HuH-7.5 (cell line): ENCODE measurements around the gene PRDX2.
"Not testable (repeated sequence)": the region's sequence is repeated elsewhere in the genome, so short reads cannot be mapped to it uniquely, and the experiment has no call there.

ENCODE experiments used
- DNase-seq: peaks from one replicate; pipeline ENCODE4 v3.0.0; 2011; ENCODE audit warnings: low spot score

The PRDX2 gene

DNA sequence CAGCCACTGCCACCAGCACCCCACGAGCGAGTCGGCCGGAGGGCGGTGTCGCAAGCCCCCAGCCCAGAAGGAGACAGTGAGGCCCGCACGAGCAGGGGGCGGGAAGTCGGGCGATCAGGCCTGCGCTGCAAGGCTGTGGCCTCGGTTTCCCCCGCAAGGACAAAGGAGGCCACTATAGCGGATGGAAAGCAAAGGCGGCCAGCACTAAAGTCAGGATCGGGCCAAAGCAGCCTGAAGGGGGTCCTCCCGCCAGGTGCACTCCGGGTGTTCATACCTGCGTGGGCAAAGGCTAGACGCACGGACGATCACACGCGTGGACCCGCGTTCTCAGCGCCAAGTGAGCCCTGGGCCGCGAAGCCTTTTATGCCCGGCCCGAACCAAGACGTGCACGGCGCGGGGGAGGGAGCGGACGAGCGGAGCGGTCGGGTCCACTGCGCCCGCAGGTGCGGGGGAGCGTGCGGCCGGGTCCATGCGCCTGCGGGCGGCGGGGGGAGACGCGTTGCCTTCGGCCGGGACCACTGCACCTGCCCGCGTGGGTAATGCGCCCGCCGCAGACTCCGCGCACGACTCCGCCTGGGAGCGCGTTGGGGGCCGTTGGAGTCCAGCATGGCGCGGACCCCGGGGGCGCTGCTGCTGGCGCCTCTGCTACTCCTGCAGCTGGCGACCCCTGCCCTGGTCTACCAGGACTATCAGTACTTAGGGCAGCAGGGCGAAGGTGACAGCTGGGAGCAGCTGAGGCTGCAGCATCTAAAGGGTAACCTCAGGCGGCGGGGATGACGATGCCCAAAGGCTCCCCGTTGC lies at the start of gene PRDX2, which contains the start of gene THSD8:
Gene PRDX2, minus strand, starts transcription at position 335 of the 801 bp plus-strand sequence. CDS start 539 bp downstream, outside the sequence.
Gene THSD8, plus strand, starts transcription at position 604 of the 801 bp plus-strand sequence. Its CDS starts 3 bp downstream, at position 607.
- DNase-seq: peak; percentile 85

DNA sequence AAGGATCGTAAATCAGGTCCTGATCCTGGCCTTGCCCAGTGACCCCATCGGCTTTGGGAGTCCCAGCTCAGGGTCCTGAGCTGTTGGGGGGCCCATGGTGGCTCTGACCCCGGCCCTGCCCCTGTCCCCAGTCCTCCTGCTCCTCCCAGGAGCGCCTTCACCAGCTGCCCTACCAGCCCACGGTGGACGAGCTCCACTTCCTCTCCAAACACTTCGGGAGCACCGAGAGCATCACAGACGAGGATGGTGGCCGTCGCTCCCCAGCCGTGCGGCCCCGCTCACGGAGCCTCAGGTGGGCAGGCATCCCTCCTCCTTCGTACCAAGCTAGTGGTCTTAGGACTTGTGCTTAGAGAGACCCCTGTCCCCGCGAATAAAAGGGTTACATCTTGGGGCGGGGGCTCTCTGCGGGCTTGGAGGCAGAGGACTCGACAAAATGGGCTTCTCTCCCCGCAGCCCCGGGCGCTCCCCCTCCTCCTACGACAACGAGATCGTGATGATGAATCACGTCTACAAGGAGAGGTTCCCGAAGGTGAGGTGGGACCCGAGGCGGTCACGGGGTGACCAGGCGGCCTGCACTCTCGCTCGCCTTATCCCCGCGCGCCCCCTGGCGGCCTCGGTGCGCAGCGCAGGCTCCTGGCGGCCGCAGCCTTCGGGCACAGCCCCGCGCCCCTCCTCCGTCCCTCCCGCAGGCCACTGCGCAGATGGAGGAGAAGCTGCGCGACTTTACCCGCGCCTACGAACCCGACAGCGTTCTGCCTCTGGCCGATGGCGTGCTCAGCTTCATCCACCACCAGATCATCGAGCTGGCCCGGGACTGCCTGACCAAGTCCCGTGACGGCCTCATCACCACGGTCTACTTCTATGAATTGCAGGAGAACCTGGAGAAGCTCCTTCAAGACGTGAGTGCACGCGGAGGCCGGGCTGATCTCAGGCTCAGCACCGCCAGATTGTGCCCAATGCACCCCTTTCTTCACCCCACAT lies 45.8 kb upstream of the PRDX2 start:
- peak; percentile 93 for DNase-seq

DNA sequence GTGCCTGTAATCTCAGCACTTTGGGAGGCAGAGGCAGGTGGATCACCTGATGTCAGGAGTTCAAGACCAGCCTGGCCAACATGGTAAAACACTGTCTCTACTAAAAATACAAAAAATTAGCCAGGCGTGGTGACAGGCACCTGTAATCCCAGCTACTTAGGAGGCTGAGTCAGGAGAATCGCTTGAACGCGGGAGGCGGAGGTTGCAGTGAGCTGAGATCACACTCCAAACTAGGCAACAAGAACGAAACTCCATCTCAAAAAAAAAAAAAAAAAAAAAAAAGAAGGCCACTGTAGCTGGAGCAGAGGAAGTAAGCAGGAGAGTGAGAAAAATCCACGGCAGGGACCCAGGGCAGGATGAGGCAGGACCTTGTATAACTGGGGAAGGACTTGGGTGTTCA lies 45.0 kb upstream of the PRDX2 start:
- DNase-seq: not testable (repeated sequence)

DNA sequence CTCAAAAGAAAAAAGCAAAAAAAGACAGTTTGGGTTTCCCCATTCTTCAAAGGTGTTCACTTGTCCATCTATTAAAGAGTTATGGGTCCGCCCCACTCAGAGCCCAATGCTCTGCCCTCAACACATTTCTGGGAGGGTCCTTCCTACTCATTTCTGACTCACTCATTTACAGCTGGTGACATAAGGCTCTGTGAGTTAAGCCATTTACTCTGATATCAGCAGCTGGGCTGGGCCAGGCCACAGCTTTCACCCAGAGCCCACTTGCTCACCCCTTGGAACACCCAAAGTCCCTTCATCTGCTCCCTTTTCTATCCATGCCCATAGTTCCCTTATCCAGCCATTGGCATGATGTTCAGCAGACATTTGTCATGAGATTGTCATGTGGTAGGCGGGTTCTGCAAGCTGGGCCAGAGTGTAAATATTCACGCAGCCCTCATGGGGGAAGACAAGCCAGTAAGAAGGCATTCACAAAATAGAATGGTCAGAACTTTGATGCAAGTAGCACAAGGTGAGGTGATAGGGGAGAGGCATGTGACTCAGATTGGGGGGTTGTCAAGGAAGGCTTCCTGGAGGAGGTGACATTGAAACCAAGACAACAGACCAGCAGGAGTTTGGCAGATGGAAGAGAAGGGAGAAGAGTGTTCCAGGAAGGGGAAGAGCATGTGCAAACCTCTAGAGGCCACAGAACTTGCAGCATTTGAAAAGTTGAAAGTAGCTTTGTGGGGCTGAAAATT lies 42.6 kb upstream of the PRDX2 start:
- no peak for DNase-seq

DNA sequence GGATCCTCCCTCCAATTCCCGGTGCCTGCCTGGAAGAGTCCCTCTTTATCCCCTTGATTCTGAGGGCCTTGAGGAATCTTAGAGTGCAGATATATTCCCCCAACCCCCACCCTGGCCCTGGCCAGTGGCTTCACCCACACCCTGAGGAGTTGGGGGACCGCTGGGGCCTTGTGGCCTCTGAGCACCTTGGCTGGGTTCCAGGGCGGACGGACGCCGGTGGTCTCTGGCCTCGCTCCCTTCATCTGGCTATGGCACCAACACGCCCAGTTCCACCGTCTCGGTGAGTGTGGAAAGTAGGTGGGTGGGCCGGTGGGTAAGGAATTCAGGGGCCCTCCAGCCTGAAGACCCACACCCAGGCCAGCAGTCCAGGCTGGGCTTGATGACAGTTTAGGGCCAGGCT lies 41.7 kb upstream of the PRDX2 start:
- no peak for DNase-seq

DNA sequence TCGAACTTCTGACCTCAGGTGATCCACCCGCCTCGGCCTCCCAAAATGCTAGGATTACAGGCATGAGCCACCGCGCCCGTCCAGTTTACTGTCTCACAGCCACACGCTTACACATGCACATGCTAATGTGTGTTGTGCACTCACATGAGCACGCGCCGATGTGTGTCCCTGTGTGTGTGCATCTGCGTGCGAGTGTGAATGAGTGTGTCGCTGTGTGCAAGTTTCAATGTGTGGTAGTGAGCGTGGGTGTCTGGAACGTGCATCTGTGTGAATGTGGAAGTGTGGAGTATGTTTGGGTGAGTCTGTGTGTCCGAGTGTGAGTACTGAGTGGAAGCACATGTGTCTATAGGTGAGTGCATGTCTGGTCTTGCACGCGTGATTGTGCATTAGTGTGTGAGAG lies 40.9 kb upstream of the PRDX2 start:
- no peak for DNase-seq

- no peak for DNase-seq
Observed at GRCh38 chr19:12841094-12841493, 39.5 kb upstream of the PRDX2 start.

- no peak for DNase-seq
Observed at GRCh38 chr19:12840091-12841079, 38.8 kb upstream of the PRDX2 start.

GRCh38 chr19:12838886-12839756 lies 37.5 kb upstream of the PRDX2 start:
- peak; percentile 63 for DNase-seq

DNA sequence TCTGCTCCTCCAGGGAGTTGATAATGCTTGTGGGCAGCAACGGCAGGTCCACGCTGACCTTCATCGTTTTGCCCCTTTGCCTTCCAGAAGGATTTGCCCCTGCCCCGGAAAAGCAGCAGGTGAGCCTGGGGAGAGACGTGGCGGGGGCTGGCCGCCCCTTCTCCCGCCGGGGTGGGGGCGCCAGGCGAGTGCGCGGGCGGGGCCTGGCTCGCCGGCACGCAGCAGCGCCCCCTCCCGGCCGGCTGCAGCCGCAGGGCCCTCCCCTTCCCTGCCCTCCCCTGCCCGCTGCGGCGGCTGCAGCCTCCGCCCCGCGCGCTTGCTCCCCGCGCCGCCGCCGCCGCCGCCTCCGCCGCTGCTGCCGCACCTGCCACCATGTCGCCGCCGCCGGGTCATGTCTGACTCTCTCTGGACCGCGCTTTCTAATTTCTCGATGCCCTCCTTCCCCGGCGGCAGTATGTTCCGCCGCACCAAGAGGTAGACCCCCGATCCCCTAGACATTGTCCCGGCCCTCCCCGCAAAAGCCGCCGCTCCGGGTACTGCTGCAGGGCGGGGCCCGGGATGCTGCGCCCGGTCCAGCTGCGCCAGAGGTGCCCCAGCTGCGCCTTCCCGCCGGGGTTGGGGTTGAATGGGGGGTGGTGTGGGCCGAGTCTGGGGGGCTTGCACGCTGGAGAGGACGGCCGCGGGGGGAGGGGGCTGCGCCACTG lies 36.7 kb upstream of the PRDX2 start, which contains the start of gene MAST1:
Gene MAST1, plus strand, starts transcription at position 334 of the 704 bp plus-strand sequence. Its CDS starts 58 bp downstream, at position 392.
- DNase-seq: peak; percentile 91

DNA sequence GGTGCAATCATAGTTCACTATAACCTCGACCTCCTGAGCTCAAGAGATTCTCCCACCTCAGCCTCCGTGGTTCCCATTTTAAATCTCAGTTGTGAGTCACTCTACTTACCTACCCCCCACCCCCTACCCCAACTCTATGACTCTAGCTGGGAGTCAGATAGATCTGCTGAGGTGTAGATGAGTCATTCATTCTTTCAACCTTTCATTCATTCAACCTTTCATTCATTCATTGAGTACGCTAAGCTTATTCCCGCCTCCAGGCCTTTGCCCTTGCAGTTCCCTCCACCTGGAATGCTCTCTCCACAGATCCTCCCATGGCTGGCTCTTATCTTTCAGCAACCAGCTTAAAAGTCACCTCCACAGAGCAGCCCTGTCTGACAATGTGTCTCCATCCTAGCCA lies 35.6 kb upstream of the PRDX2 start:
- no peak for DNase-seq

- DNase-seq: no peak
Observed at GRCh38 chr19:12836529-12836863, 34.9 kb upstream of the PRDX2 start.

GRCh38 chr19:12834976-12835757 lies 33.6 kb upstream of the PRDX2 start:
- peak; percentile 70 for DNase-seq

DNA sequence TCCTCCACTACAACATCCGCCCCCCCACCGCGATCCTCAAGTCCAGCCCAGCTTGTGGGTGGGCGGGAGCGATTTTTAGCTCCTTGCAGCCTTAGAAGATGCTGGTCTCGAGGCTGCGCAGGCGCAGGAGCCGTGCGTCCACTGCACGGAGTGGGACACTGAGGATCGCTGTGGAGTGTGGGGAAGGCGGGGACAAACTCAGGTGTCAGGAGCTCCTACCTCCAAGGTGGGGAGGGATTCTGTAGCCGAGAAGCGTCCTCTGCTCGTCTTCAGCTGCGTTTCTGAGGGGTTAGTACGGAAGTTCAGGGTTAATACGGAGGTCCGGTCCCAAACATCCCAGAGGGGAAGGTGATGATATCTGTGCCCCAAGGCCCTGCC lies 33.0 kb upstream of the PRDX2 start, which contains the start of gene RTBDN:
Gene RTBDN, minus strand, starts transcription at position 14 of the 378 bp plus-strand sequence. CDS start 4,600 bp downstream, outside the sequence.
- no peak for DNase-seq

DNA sequence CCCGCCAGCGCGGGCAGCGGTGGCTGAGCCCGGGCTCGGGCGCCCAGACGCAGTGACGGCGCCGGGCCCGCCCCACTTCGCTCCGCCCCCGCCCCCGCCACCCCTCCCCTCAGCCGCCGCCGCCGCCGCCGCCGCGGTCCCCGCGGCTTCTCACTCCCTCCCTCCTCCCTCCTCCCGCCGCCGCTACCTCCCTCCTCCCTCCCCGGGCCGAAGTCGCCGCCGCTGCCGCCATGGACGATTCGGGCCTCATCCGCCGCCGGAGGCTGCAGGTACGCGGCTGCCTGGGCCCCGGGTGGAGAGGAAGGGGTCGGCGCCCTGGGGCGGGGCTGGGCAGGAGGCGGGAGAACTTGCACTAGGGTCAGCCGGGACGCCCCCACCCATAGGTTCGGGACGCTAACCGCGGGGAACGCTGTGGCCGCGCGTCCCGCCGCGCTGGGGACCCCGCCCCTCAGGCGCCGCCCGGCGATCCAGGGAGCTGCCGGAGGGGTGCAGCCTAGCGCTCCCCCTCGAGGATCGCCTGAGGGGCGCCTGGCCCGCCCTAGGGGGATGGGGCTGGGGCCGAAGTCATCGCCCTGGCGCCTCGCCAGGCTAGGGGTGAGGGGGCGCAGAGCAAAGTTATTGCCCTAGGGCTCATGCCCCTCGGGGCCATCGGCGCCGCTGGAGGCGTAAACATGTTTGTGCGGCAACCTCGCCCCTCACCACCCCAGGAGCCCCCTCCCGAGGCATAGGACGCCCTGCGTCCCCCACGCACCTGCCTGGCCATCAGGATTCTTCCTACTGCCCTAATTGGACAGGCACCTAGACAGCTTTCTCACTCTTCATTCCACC lies 32.4 kb upstream of the PRDX2 start:
- DNase-seq: no peak

- no peak for DNase-seq
Observed at GRCh38 chr19:12833418-12833737, 31.8 kb upstream of the PRDX2 start.

GRCh38 chr19:12828494-12828893 lies 26.9 kb upstream of the PRDX2 start:
- DNase-seq: peak; percentile 71
